NCI-H460 (cell line): Measurements from ENCODE around the gene DLL4. TPM values are rescaled to one million over a fixed set of nuclear protein-coding genes. Genes with fewer than 3 reads are reported as not detected.

Experiments
- DNase-seq: peaks from one replicate; pipeline ENCODE4 v3.0.0-alpha.2; 2016; ENCODE audit warnings: low read depth; ENCODE audit errors: extremely low read depth
- small RNA-seq, 2 experiments: library from RNA; depleted of rRNA; stranded (forward); fragments of <200 nt; gene quantifications; one replicate each; pipeline ENCODE3, GENCODE V24; 2014
- total RNA-seq: library from RNA; depleted of rRNA; stranded (reverse); fragments of >200 nt; shearing (Covaris generic); gene quantifications from 2 replicates; pipeline ENCODE4 v1.2.3, GENCODE V29; 2014; rRNA removed

The DLL4 gene
- total RNA-seq, 1 experiment from 2014 or later, result 0.05 TPM

- DNase-seq, result no peak
These were observed 55.8 kb downstream of the DLL4 start for GRCh38 chr15:40984964-40985363.

GRCh38 chr15:40985541-40986330 lies 56.6 kb downstream of the DLL4 start:
- DNase-seq, result no peak

GRCh38 chr15:40986820-40987219 lies 57.7 kb downstream of the DLL4 start:
- DNase-seq, result no peak

GRCh38 chr15:40988156-40988555 lies 59.0 kb downstream of the DLL4 start:
- DNase-seq, result no peak

Small RNA genes within 50 kb of the gene (small RNA-seq; reads per million reads assigned to genes)
- gene ISCA1P4, result 0 reads per million in 2 experiments

Other genes starting within 250 kb of the DLL4 start
- gene RAD51, start 234.2 kb upstream of the DLL4 start, total RNA-seq, result 4.3 and 7.1 TPM in 2 replicates
- 15.2 and 19.7 TPM in 2 replicates for gene RMDN3, start 174.1 kb upstream of the DLL4 start, total RNA-seq
- 7.1 and 8.7 TPM in 2 replicates for gene GCHFR, start 165.3 kb upstream of the DLL4 start, total RNA-seq
- gene C15orf62, start 159.4 kb upstream of the DLL4 start, total RNA-seq, result 0.25 and 0.40 TPM in 2 replicates
- gene ZFYVE19, start 122.3 kb upstream of the DLL4 start, total RNA-seq, result 9.6 and 14.6 TPM in 2 replicates
- gene DNAJC17, start 121.9 kb upstream of the DLL4 start, total RNA-seq, result 27.3 and 27.9 TPM in 2 replicates
- gene PPP1R14D, start 100.6 kb upstream of the DLL4 start, total RNA-seq, result not detected in 2 replicates
- gene SPINT1, start 85.3 kb upstream of the DLL4 start, total RNA-seq, result 1.7 and 2.4 TPM in 2 replicates
- 0.14 and 0.57 TPM in 2 replicates for gene RHOV, start 55.1 kb upstream of the DLL4 start, total RNA-seq
- gene VPS18, start 34.9 kb upstream of the DLL4 start, total RNA-seq, result 10.5 and 11.4 TPM in 2 replicates
- 61.1 and 66.9 TPM in 2 replicates for gene CHAC1, start 24.1 kb downstream of the DLL4 start, total RNA-seq
- gene INO80, start 186.9 kb downstream of the DLL4 start, total RNA-seq, result 22.9 and 25.2 TPM in 2 replicates